ENCODE results near the gene PSAPL1. TPM values are rescaled to one million over a fixed set of nuclear protein-coding genes. Genes with fewer than 3 reads are reported as not detected.
"Not testable (repeated sequence)": the region's sequence is repeated elsewhere in the genome, so short reads cannot be mapped to it uniquely, and the experiment has no call there.

Gene PSAPL1
- total RNA-seq, 3 donors from 2014 or later: 0.15 TPM; not detected in 2

DNA sequence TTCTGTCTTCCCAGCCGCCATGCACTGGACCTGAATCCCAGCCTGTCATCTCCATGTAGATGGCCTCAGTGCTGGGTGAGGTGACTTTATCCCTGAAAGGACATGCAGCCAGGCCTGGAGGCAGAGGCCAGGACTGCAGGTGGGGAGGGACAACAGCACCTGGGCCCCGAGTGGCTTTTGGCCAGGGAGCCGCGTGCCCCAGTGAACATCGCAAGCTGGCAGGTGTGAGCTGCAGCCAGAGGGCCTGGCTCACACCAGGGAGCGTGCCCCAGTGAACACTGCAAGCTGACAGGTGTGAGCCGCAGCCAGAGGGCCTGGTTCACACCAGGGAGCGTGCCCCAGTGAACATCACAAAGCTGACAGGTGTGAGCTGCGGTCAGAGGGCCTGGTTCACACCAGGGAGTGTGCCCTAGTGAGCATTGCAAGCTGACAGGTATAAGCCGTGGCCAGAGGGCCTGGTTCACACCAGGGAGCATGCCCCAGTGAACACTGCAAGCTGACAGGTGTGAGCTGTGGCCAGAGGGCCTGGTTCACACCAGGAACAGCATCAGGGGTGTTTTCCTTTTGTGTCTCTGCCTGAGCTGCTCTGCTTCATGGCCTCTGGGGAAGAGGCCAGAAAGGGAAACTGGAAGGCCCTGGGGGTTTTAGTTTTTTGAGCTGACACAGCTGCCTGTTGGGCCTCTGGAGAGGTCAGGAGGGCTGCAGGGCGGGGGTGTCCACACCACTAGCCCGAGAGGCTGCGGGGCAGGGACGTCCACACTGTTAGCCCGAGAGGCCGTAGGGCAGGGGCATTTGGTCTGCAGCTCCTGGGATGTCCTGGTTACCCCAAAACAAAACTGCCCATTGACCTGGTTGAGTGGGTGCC is 22.7 kb upstream of the PSAPL1 start:
- TF ChIP-seq POLR2AphosphoS5 (IDR thresholded peaks at IDR 0.05) (no peak), POLR2A (IDR thresholded peaks at IDR 0.05) (no peak), CTCF (IDR thresholded peaks at IDR 0.05) (no peak)
- intact Hi-C loops (cut with DNase I; ENCODE audit: low total_unique reads): no loop called here
- DNase-seq (ENCODE audit: low spot score in 2 of 2): no peak
- Histone ChIP-seq H3K4me3 (no peak overlapping the region), H3K36me3 (no peaks in the 10 kb centered on the region), H3K27ac (no peak overlapping the region), H3K9me3 (no peaks in the 10 kb centered on the region), H3K4me1 (no peaks in the 10 kb centered on the region), H3K27me3 (peaks cover 0 to 3% of the 10 kb centered on the region in 2 donors)

DNA sequence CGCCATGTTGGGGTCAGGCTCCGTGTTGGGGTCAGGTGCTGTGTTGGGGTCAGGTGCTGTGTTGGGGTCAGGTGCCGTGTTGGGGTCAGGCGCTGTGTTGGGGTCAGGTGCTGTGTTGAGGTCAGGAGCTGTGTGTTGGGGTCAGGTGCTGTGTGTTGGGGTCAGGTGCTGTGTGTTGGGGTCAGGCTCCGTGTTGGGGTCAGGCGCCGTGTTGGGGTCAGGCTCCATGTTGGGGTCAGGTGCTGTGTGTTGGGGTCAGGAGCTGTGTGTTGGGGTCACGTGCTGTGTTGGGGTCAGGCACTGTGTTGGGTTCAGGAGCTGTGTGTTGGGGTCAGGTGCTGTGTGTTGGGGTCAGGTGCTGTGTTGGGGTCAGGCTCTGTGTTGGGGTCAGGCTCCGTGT is 18.1 kb upstream of the PSAPL1 start:
- H3K36me3 ChIP-seq; intact Hi-C loops (cut with DNase I; ENCODE audit: low total_unique reads); H3K27ac ChIP-seq; H3K4me3 ChIP-seq; H3K4me1 ChIP-seq; DNase-seq (ENCODE audit: low spot score in 2 of 2); H3K9me3 ChIP-seq; H3K27me3 ChIP-seq: not testable (repeated sequence)

GRCh38 chr4:7451800-7452199 is 17.1 kb upstream of the PSAPL1 start:
- DNase-seq (ENCODE audit: low spot score in 2 of 2): no peak
- no peak overlapping the region for H3K4me3 ChIP-seq
- no peaks in the 10 kb centered on the region for H3K4me1 ChIP-seq
- no peak for TF ChIP-seq POLR2A (IDR thresholded peaks at IDR 0.05)
- TF ChIP-seq CTCF (IDR thresholded peaks at IDR 0.05): no peak
- TF ChIP-seq POLR2AphosphoS5 (IDR thresholded peaks at IDR 0.05): no peak
- H3K27ac ChIP-seq: no peak overlapping the region
- intact Hi-C loops (cut with DNase I; ENCODE audit: low total_unique reads): no loop called here
- peaks cover 0 to 3% of the 10 kb centered on the region in 2 donors for H3K27me3 ChIP-seq
- H3K36me3 ChIP-seq: no peaks in the 10 kb centered on the region
- no peaks in the 10 kb centered on the region for H3K9me3 ChIP-seq

- Histone ChIP-seq H3K27me3 (peaks cover 0 to 7% of the 10 kb centered on the region in 2 donors), H3K9me3 (no peaks in the 10 kb centered on the region), H3K4me3 (no peak overlapping the region), H3K4me1 (no peaks in the 10 kb centered on the region), H3K36me3 (no peaks in the 10 kb centered on the region), H3K27ac (no peak overlapping the region)
- no peak for DNase-seq (ENCODE audit: low spot score in 2 of 2)
- intact Hi-C loops (cut with DNase I; ENCODE audit: low total_unique reads): no loop called here
- TF ChIP-seq POLR2AphosphoS5 (IDR thresholded peaks at IDR 0.05): no peak
- TF ChIP-seq CTCF (IDR thresholded peaks at IDR 0.05): no peak
- no peak for TF ChIP-seq POLR2A (IDR thresholded peaks at IDR 0.05)
Observed at GRCh38 chr4:7451434-7451789, 16.7 kb upstream of the PSAPL1 start.

- intact Hi-C loops (cut with DNase I; ENCODE audit: low total_unique reads): no loop called here
- DNase-seq (ENCODE audit: low spot score in 2 of 2): no peak
- no peaks in the 10 kb centered on the region for H3K36me3 ChIP-seq
- H3K27ac ChIP-seq: no peak overlapping the region
- no peaks in the 10 kb centered on the region for H3K9me3 ChIP-seq
- H3K27me3 ChIP-seq: peaks cover 0 to 11% of the 10 kb centered on the region in 2 donors
- H3K4me3 ChIP-seq: no peak overlapping the region
- TF ChIP-seq POLR2AphosphoS5 (IDR thresholded peaks at IDR 0.05) (no peak), POLR2A (IDR thresholded peaks at IDR 0.05) (no peak), CTCF (IDR thresholded peaks at IDR 0.05) (no peak)
- H3K4me1 ChIP-seq: no peaks in the 10 kb centered on the region
Observed at GRCh38 chr4:7450775-7451433, 16.2 kb upstream of the PSAPL1 start.
